ENCODE results near the gene GAR1.
"Not testable (repeated sequence)": the region's sequence is repeated elsewhere in the genome, so short reads cannot be mapped to it uniquely, and the experiment has no call there.

GRCh38 chr4:109859426-109860300 is 44.1 kb downstream of the GAR1 start:
- TF ChIP-seq CTCF, POLR2A (IDR thresholded peaks at IDR 0.05): not testable (repeated sequence)

All from Peyer's patch (tissue), 4 donors.